Panc1 (cell line): Measurements from ENCODE around the gene TNFSF12.

ENCODE experiments used
- CTCF ChIP-seq: fragments of 450-650 bp; IDR thresholded peaks from 2 replicates; pipeline ENCODE4 v1.5.1; 2017; ENCODE audit warnings: mild to moderate bottlenecking
- REST ChIP-seq, 2 experiments: IDR thresholded peaks; 2 replicates each; pipeline ENCODE4 v1.6.1; 2011 to 2012; ENCODE audit warnings: low read depth in 2 of 2, control low read depth in 1 of 2, low read length in 1 of 2, mild to moderate bottlenecking in 1 of 2, moderate library complexity in 1 of 2; ENCODE audit not compliant: insufficient read depth in 1 of 2
- TCF7L2 ChIP-seq: IDR thresholded peaks from 2 replicates; pipeline ENCODE4 v1.6.1; 2011; ENCODE audit warnings: mild to moderate bottlenecking, low read depth, low read length, inconsistent platforms

- TF ChIP-seq CTCF (no peak), REST (IDR thresholded peaks at IDR 0.05; ENCODE audit: insufficient read depth in 1 of 2, low read depth in 2 of 2, low read length in 1 of 2) (no peak), TCF7L2 (no peak)
Measured at GRCh38 chr17:7515911-7516610, 32.8 kb upstream of the TNFSF12 start.
